Glutamatergic neuron (in vitro differentiated cells): ENCODE results near the gene IPO4. TPM values are rescaled to one million over a fixed set of nuclear protein-coding genes. Genes with fewer than 3 reads are reported as not detected.
A peak's percentile ranks its signal among the peaks of the same experiment; 100 is the strongest.

ENCODE experiments used
- DNase-seq: peaks from one replicate; pipeline ENCODE4 v3.0.0; 2022
- H3K27ac Mint-ChIP-seq: one replicate; pipeline ENCODE4 v1.8.0; 2020; ENCODE audit warnings: mild to moderate bottlenecking, mixed read lengths, inconsistent platforms; ENCODE audit not compliant: unreplicated experiment
- H3K27me3 Mint-ChIP-seq: one replicate; pipeline ENCODE4 v1.8.0; 2020; ENCODE audit warnings: mild to moderate bottlenecking, moderate library complexity, mixed read lengths, inconsistent platforms; ENCODE audit not compliant: unreplicated experiment
- H3K36me3 Mint-ChIP-seq: one replicate; pipeline ENCODE4 v1.8.0; 2020; ENCODE audit warnings: mild to moderate bottlenecking, mixed read lengths, inconsistent platforms; ENCODE audit not compliant: unreplicated experiment
- H3K4me1 Mint-ChIP-seq: one replicate; pipeline ENCODE4 v1.8.0; 2020; ENCODE audit warnings: mild to moderate bottlenecking, low read depth, mixed read lengths, inconsistent platforms; ENCODE audit not compliant: unreplicated experiment
- H3K4me3 Mint-ChIP-seq: one replicate; pipeline ENCODE4 v1.8.0; 2020; ENCODE audit warnings: mild to moderate bottlenecking, mixed read lengths, inconsistent platforms; ENCODE audit not compliant: unreplicated experiment
- H3K9me3 Mint-ChIP-seq: one replicate; pipeline ENCODE4 v1.8.0; 2020; ENCODE audit warnings: mild to moderate bottlenecking, moderate library complexity, mixed read lengths, inconsistent platforms; ENCODE audit not compliant: unreplicated experiment
- CTCF ChIP-seq: fragments of 200-600 bp; sonication (generic); IDR thresholded peaks from one replicate; pipeline ENCODE4 v1.5.0; 2021; ENCODE audit not compliant: partially characterized antibody, unreplicated experiment
- total RNA-seq: library from RNA; stranded (reverse); fragmentation: NEBNext Ultra II Directional; extraction: Animal tissue kit (Norgen Biotek cat#: 25700); gene quantifications from one replicate; pipeline ENCODE4 v1.2.1, GENCODE V29; 2021; ENCODE audit not compliant: unreplicated experiment

IPO4 gene
- total RNA-seq, 1 donor from 2014 or later, result 25.5 TPM

- DNase-seq, result no peak
Observed at GRCh38 chr14:24198814-24199524, 10.4 kb upstream of the IPO4 start.

GRCh38 chr14:24197056-24197450 lies 8.4 kb upstream of the IPO4 start:
- peak overlapping the region; percentile 96 for H3K4me3 Mint-ChIP-seq
- H3K27me3 Mint-ChIP-seq, result peaks cover 11% of the 10 kb centered on the region
- no peak overlapping the region for H3K27ac Mint-ChIP-seq
- H3K9me3 Mint-ChIP-seq, result peaks cover 6% of the 10 kb centered on the region
- H3K4me1 Mint-ChIP-seq, result peaks cover 6% of the 10 kb centered on the region
- TF ChIP-seq CTCF, result no peak
- no peaks in the 10 kb centered on the region for H3K36me3 Mint-ChIP-seq
- DNase-seq, result no peak

More at GRCh38 chr14:24198814-24199524, 10.4 kb upstream of the IPO4 start:
- H3K27ac Mint-ChIP-seq, result no peak overlapping the region
- H3K4me3 Mint-ChIP-seq, result no peak overlapping the region
- peaks cover 9% of the 10 kb centered on the region for H3K27me3 Mint-ChIP-seq
- no peak for TF ChIP-seq CTCF
- peaks cover 5% of the 10 kb centered on the region for H3K36me3 Mint-ChIP-seq
- H3K4me1 Mint-ChIP-seq, result peaks cover 7% of the 10 kb centered on the region
- H3K9me3 Mint-ChIP-seq, result peaks cover 4% of the 10 kb centered on the region

- Mint-ChIP-seq H3K36me3 (no peaks in the 10 kb centered on the region), H3K9me3 (peaks cover 6% of the 10 kb centered on the region), H3K27me3 (peaks cover 11% of the 10 kb centered on the region), H3K27ac (peak overlapping the region; percentile 96), H3K4me1 (peaks cover 6% of the 10 kb centered on the region), H3K4me3 (peak overlapping the region; percentile 96)
- no peak for DNase-seq
- no peak for TF ChIP-seq CTCF
Observed at GRCh38 chr14:24196071-24197055, 7.7 kb upstream of the IPO4 start.

GRCh38 chr14:24195186-24196070 lies 6.8 kb upstream of the IPO4 start, which contains the start of gene TM9SF1:
Gene TM9SF1 (minus strand): TSS chr14:24195441. CDS start chr14:24195019, 422 bp downstream.
- TF ChIP-seq CTCF, result no peak
- peak within 1 kb of the TSS; percentile 96 for H3K27ac Mint-ChIP-seq
- peak within 1 kb of the TSS; percentile 96 for H3K4me3 Mint-ChIP-seq
- peaks cover 11% of the 10 kb centered on the region for H3K27me3 Mint-ChIP-seq
- peak; percentile 91 for DNase-seq
- peaks cover 6% of the 10 kb centered on the region for H3K9me3 Mint-ChIP-seq
- H3K36me3 Mint-ChIP-seq, result no peaks in the 10 kb centered on the region
- peaks cover 6% of the 10 kb centered on the region for H3K4me1 Mint-ChIP-seq
